Sciatic nerve (tissue), 2 donors: Measurements from ENCODE around the gene CETN1. TPM values are rescaled to one million over a fixed set of nuclear protein-coding genes. Genes with fewer than 3 reads are reported as not detected.

Source experiments
- ATAC-seq: fragments of 200-7000 bp; cut with Tn5 transposase; one replicate; pipeline ENCODE4 v1.9.1; 2020; ENCODE audit warnings: mild to moderate bottlenecking, moderate library complexity
- DNase-seq: peaks from one replicate; pipeline ENCODE4 v3.0.0-alpha.2; 2020; ENCODE audit warnings: low spot score
- intact Hi-C: fragments of 100-400 bp; cut with DNase I; formaldehyde crosslinking; loops from one replicate; pipeline ENCODE4 v1.14.2; 2022
- total RNA-seq: library from RNA; stranded (reverse); fragmentation: NEBNext Ultra II Directional; extraction: Animal tissue kit (Norgen Biotek cat#: 25700); gene quantifications from one replicate; pipeline ENCODE4 v1.2.1, GENCODE V29; 2021
- donor health status: DM: no; HTN: no; CAD: no.
- donor health status: DM: no; HTN: no; CAD: no.

The CETN1 gene
- total RNA-seq, 1 donor from 2014 or later, result not detected

DNA sequence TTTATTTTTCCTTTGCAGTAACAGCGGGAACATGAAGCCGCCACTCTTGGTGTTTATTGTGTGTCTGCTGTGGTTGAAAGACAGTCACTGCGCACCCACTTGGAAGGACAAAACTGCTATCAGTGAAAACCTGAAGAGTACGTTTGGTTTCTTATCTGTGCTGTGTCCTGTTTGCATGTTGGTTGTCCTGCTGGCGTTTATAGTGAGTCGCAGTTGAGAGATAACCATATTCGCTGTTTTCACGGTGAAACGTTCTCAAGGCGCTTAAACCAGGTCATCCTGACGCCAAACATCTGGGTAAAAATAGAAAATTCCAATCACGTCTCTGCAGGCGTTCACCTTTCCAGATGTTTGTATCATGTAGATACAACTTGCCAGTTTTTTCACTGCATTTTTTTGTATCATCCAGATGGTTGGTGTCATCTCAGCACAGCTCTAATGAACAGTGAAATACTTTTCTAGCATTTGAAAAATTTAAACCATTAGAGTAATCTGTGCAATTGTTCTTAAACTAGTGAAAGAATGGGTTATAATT is 37.9 kb downstream of the CETN1 start:
- ATAC-seq (no peak), DNase-seq (no peak)

DNA sequence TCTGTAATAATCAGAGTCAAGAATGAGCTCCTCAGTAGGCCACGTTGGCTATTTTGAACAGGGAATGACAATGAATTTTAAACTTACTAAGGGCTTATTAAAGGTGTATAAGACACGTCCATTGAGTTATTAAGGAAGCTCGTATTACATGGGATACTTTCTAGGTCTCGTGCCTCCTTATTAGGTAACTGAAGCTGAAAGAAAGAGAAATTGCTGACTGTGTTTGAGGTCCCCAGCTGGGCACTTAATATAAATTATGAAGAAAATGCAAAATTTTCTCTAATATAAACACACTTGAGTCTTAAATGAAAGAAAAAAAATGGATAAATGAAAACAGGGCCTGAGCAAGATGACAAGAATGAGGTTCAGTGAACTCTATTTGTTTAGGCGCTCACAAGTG is 38.4 kb downstream of the CETN1 start:
- ATAC-seq, result no peak
- intact Hi-C loops, result loop anchor here (5.0 kb wide), 1 partner anchor 331 kb away; no protein-coding TSS in a partner anchor
- no peak for DNase-seq

More for the DNA sequence above, 37.9 kb downstream of the CETN1 start:
- intact Hi-C loops, result loop anchor here (5.0 kb wide), 1 partner anchor 331 kb away; no protein-coding TSS in a partner anchor

DNA sequence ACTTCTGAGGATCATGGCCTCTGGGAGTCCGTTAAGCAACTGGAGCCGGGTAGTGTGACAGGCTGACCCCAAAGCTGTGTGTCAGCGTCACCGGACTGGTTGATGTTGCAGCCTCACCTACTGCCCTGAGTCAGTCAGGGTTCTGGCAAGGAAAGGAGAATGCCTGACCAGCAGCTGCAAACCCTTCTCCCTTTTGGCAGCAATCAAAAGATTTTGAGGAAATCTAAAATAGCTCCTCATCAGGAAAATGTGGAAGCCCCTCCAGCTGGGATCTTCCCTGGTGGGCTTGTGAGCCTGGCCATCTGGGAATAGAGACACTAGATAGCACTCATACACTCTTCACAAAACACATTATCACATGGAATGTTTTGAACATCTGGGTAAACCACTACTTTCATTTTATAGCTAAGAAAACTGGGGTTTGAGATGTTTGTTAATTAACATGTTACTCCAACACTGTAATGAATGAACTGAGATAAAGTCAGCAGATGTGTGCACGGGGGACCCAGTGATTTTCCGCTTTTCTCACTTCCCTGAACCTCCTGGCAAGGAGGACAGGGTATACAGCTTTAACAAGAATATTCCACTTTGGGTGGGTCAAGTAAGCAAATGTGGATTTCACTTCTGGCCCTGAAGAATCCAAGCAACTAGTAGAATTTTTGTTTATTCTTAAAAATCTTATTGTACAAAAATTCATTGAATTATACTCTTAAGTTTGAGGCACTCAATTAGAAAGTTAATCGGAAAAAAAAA is 41.3 kb downstream of the CETN1 start:
- no peak for DNase-seq
- intact Hi-C loops, result no loop called here
- peak; percentile 67 for ATAC-seq

DNA sequence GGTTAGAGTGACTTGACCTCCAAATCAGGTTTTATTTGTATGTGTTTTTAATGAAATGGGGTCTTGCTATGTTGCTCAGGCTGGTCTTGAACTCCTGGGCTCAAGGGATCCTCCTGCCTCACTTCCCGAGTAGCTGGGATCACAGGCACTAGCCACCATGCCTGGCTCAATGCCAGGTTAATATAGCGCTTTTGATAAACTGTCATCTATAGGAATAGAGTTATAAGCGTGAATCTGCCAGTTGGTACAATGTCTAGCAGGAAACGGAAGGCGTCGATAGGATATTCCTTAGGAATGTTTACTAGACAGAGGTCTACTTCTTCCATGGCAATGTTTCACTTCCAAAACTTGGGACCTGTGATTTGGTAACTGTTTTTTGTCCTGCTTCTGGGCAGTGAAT is 42.1 kb downstream of the CETN1 start:
- DNase-seq, result no peak
- intact Hi-C loops, result no loop called here
- ATAC-seq, result no peak

DNA sequence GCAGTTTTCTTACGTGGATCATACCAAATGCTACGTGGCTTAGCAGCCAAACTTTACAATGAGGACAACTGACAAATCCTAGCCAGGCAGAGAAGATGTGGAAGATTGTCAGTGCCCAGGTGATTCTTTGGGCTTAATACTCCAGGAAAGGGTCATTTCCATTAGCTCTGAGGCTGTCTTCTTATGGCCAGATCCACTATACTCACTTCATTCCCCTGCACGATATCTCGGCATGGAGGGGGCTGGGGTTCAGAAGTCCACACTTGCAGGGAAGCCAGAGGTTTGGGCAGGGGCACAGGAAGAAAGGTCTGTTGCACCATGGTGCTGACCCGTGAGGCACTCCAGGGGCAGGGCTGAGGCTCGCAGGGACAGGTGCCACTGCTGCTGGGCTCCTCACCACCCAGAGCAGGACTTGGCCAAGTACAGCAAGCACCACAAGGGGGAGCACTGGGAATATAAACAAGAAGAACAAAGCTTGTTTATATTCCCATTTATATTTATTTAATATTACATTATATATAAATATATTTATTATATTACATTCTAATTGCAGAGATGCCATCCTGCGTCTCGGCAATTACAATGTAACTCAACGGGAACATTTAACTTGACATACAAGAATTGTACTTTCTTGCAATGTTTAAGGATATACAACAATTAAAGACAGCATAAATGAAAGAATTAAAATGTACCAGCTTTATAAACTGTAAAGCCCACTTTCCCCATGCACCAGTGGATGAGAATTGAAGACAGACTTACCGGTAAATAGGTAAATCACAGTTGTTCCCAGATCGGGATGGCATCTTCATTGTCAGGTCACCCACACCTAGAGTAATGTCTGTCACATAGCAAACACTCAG is 43.8 kb downstream of the CETN1 start:
- ATAC-seq (peak; percentile 64), DNase-seq (peak; percentile 77)
- intact Hi-C loops, result no loop called here

DNA sequence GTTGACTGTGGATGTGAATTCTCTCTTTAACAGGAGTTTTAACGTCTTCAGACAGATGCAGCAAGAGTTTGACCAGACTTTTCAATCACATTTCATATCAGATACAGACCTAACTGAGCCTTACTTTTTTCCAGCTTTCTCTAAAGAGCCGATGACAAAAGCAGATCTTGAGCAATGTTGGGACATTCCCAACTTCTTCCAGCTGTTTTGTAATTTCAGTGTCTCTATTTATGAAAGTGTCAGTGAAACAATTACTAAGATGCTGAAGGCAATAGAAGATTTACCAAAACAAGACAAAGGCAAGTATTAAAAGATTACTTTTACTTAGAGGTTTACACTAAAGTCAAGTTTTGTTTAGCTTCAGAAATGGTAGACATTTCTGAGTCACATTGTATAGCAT is 47.1 kb downstream of the CETN1 start:
- intact Hi-C loops, result no loop called here
- no peak for ATAC-seq

DNA sequence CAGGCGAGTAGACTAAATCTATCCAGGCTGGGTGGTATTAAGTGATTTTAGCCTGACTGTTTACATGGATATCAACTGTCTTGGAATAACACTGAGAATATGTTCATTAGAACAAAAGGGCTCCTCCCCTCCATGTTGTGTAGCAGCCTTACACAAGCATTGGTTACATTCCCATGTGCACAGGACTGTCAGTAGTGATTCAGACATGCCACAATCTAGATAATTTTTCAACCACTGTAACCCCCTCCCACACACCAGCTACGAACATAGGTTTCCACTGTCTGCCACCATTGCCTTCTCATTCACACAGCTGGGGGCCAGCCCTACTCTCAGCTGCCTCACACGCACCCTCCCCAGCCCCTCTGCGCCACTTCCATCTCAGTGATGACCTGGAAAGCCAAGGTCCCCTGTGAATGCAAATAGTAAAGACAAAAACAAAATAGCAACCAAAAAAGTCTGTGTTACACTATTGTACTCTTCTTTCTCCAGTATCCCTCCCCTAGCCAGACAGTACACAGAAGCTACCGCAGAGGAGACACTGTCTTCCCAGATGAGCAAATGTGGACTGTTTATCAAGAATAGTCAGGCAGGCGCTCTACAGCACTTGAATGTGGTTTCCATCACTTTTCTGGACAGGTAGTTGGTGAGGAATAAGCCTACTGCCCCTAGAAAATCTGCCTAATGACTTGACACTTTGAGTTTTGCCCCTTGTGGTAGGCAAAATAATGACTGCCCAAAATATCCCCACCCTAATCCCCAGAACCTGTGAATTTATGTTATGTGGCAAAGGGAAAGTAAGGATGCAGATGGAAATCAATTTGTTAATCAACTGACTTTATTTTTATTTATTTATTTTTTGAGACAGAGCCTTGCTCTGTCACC is 49.3 kb downstream of the CETN1 start:
- no peak for ATAC-seq
- DNase-seq, result no peak
- intact Hi-C loops, result no loop called here

More for the DNA sequence above, 47.1 kb downstream of the CETN1 start:
- no peak for DNase-seq

DNA sequence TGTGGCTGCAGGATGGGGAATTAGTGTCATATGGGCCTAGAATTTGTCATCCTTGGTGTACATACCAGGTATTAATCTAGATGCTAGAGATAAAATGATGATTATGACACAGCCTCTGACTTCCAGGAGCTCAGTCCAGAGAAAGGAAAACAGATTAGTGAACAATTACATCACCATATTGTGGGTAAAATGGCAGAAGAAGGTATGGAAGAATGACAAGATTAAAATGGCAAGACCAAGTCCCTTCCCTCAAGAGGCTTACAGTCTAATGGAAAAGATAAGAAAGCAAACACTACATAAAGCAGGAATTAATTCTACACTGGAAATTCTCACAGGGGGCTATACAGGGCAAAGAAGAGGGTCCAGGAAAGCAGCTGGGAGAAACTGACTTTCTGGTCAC is 51.4 kb downstream of the CETN1 start:
- intact Hi-C loops, result no loop called here
- ATAC-seq, result no peak
- DNase-seq, result no peak

Other genes with a start within 250 kb of the CETN1 start
- gene COLEC12, start 79.7 kb upstream of the CETN1 start, total RNA-seq, result 19.3 TPM
- not detected for gene CLUL1, start 16.6 kb downstream of the CETN1 start, total RNA-seq
- 1.8 TPM for gene TYMS, start 77.3 kb downstream of the CETN1 start, total RNA-seq
- 81.3 TPM for gene ENOSF1, start 132.2 kb downstream of the CETN1 start, total RNA-seq
- gene YES1, start 231.9 kb downstream of the CETN1 start, total RNA-seq, result 31.3 TPM